H1 (cell line): ENCODE measurements around the gene RIMS3. TPM values are rescaled to one million over a fixed set of nuclear protein-coding genes. Genes with fewer than 3 reads are reported as not detected.

Source experiments
- CTCF ChIA-PET: fragments of 300-600 bp; sonication (Branson Sonifier 250); formaldehyde crosslinking; loops from one replicate; lab custom pipeline; 2021; ENCODE audit not compliant: partially characterized antibody; lab: Charles Lee
- POLR2A ChIA-PET: fragments of 300-600 bp; sonication (Branson Sonifier 250); formaldehyde crosslinking; loops from one replicate; lab custom pipeline; 2021; ENCODE audit warnings: inconsistent platforms; ENCODE audit not compliant: partially characterized antibody; lab: Charles Lee
- DNase-seq, 2 experiments: peaks; one replicate each; pipeline versions ENCODE4 v3.0.0 to v3.0.0-alpha.2; 2010 to 2022; ENCODE audit warnings: low spot score in 2 of 2, low read depth in 1 of 2, mixed read lengths in 1 of 2
- FAIRE-seq: peaks from 2 replicates; lab custom pipeline; 2011; peaks lifted over from hg19 to GRCh38; lab: Jason Lieb, UNC
- H2AFZ ChIP-seq: 2 replicates; pipeline ENCODE4 v1.8.1; 2012; ENCODE audit warnings: low read length, inconsistent platforms
- H2AK5ac ChIP-seq: 2 replicates; pipeline ENCODE4 v1.6.1; 2013; ENCODE audit warnings: low read depth, low read length
- H2BK120ac ChIP-seq: replicated peaks from 2 replicates; pipeline ENCODE3; 2013; ENCODE audit warnings: low read depth, low read length, inconsistent platforms
- H2BK12ac ChIP-seq: 2 replicates; pipeline ENCODE4 v1.6.1; 2013; ENCODE audit warnings: low read depth, low read length
- H2BK15ac ChIP-seq: 2 replicates; pipeline ENCODE4 v1.6.1; 2013; ENCODE audit warnings: low read length
- H2BK20ac ChIP-seq: 2 replicates; pipeline ENCODE4 v1.6.1; 2013; ENCODE audit warnings: low read length
- H2BK5ac ChIP-seq: 2 replicates; pipeline ENCODE4 v1.6.1; 2013; ENCODE audit warnings: low read depth, low read length
- H3K14ac ChIP-seq: 2 replicates; pipeline ENCODE4 v1.6.1; 2013; ENCODE audit warnings: inconsistent platforms; ENCODE audit not compliant: insufficient read length
- H3K18ac ChIP-seq: 2 replicates; pipeline ENCODE4 v1.6.1; 2013; ENCODE audit warnings: low read length; ENCODE audit errors: extremely low read depth
- H3K23ac ChIP-seq: 2 replicates; pipeline ENCODE4 v1.6.1; 2013; ENCODE audit warnings: inconsistent platforms; ENCODE audit not compliant: insufficient read length
- H3K23me2 ChIP-seq: 2 replicates; pipeline ENCODE4 v1.6.1; 2013; ENCODE audit warnings: low read depth, low read length
- H3K27ac ChIP-seq: 2 replicates; pipeline ENCODE4 v1.6.1; 2011; ENCODE audit warnings: low read depth, low read length, inconsistent platforms
- H3K27me3 ChIP-seq, 4 experiments: replicated peaks in 1 of 4; 1 replicate in 1 of 4; 2 replicates in 3 of 4; pipeline versions ENCODE4 v1.6.1 to v1.8.1; 2011 to 2013; ENCODE audit warnings: low read length in 3 of 4, mild to moderate bottlenecking in 3 of 4, inconsistent platforms in 2 of 4, mixed read lengths in 2 of 4, moderate library complexity in 1 of 4; ENCODE audit not compliant: control insufficient read depth in 3 of 4, insufficient read depth in 3 of 4; ENCODE audit errors: extremely low read depth in 1 of 4
- H3K36me3 ChIP-seq, 4 experiments: 2 replicates each; pipeline versions ENCODE4 v1.6.1 to v1.8.1; 2011 to 2013; ENCODE audit warnings: mild to moderate bottlenecking in 4 of 4, low read length in 3 of 4, moderate library complexity in 2 of 4, control low read depth in 1 of 4, inconsistent platforms in 1 of 4; ENCODE audit not compliant: insufficient read depth in 4 of 4, control insufficient read depth in 2 of 4
- H3K4ac ChIP-seq: replicated peaks from 2 replicates; pipeline ENCODE3; 2013; ENCODE audit warnings: low read length, low read depth, mixed read lengths, inconsistent platforms; ENCODE audit not compliant: insufficient read length
- H3K4me1 ChIP-seq, 4 experiments: replicated peaks in 1 of 4; 1 replicate in 1 of 4; 2 replicates in 3 of 4; pipeline versions ENCODE4 v1.6.1 to v1.8.1; 2011 to 2013; ENCODE audit warnings: low read length in 3 of 4, inconsistent platforms in 2 of 4, mixed read lengths in 1 of 4; ENCODE audit not compliant: insufficient read depth in 4 of 4, control insufficient read depth in 3 of 4
- H3K4me2 ChIP-seq, 2 experiments: 2 replicates each; pipeline versions ENCODE4 v1.6.1 to v1.8.1; 2011 to 2013; ENCODE audit warnings: low read depth in 2 of 2, low read length in 2 of 2, control low read depth in 1 of 2, inconsistent platforms in 1 of 2, mild to moderate bottlenecking in 1 of 2; ENCODE audit not compliant: insufficient read depth in 1 of 2
- H3K4me3 ChIP-seq, 4 experiments: fragments of 200-600, 300-600 bp in 1 of 4; sonication (generic), shearing (Covaris generic), sonication (Bioruptor Twin) in 1 of 4; 2 replicates each; pipeline versions ENCODE4 v1.5.1 to v1.8.1; 2011 to 2016; ENCODE audit warnings: low read length in 4 of 4, low read depth in 3 of 4, control low read depth in 2 of 4, inconsistent platforms in 2 of 4, mild to moderate bottlenecking in 2 of 4, mixed read lengths in 1 of 4, moderate library complexity in 1 of 4; ENCODE audit not compliant: insufficient read depth in 2 of 4; ENCODE audit errors: extremely low read depth in 1 of 4
- H3K56ac ChIP-seq: replicated peaks from 2 replicates; pipeline ENCODE3; 2013; ENCODE audit warnings: low read depth, mild to moderate bottlenecking, mixed read lengths, low read length, inconsistent platforms; ENCODE audit not compliant: insufficient read length
- H3K79me1 ChIP-seq: 2 replicates; pipeline ENCODE4 v1.6.1; 2013; ENCODE audit warnings: low read depth, low read length, control low read depth
- H3K79me2 ChIP-seq, 2 experiments: 2 replicates each; pipeline versions ENCODE4 v1.6.1 to v1.8.1; 2012 to 2013; ENCODE audit warnings: low read length in 2 of 2, mild to moderate bottlenecking in 2 of 2, inconsistent platforms in 1 of 2; ENCODE audit not compliant: insufficient read depth in 2 of 2, control insufficient read depth in 1 of 2
- H3K9ac ChIP-seq, 4 experiments: replicated peaks in 1 of 4; 1 replicate in 1 of 4; 2 replicates in 3 of 4; pipeline versions ENCODE4 v1.6.1 to v1.8.1; 2011 to 2013; ENCODE audit warnings: low read depth in 3 of 4, low read length in 3 of 4, control low read depth in 2 of 4, mild to moderate bottlenecking in 2 of 4, moderate library complexity in 2 of 4, inconsistent platforms in 1 of 4; ENCODE audit errors: extremely low read depth in 1 of 4
- H3K9me3 ChIP-seq, 2 experiments: 2 replicates each; pipeline versions ENCODE4 v1.6.1 to v1.8.1; 2012 to 2013; ENCODE audit warnings: mild to moderate bottlenecking in 2 of 2, moderate library complexity in 2 of 2, control low read depth in 1 of 2, inconsistent platforms in 1 of 2, low read depth in 1 of 2, low read length in 1 of 2, mixed read lengths in 1 of 2; ENCODE audit not compliant: insufficient read depth in 2 of 2
- H4K20me1 ChIP-seq, 2 experiments: replicated peaks in 1 of 2; 2 replicates each; pipeline versions ENCODE3 to v1.8.1; 2011 to 2013; ENCODE audit warnings: inconsistent platforms in 2 of 2, low read length in 2 of 2, mild to moderate bottlenecking in 1 of 2; ENCODE audit not compliant: insufficient read depth in 2 of 2, control insufficient read depth in 1 of 2
- H4K5ac ChIP-seq: 2 replicates; pipeline ENCODE4 v1.6.1; 2013; ENCODE audit warnings: low read length, low read depth, mixed read lengths, inconsistent platforms; ENCODE audit not compliant: insufficient read length
- H4K8ac ChIP-seq: 2 replicates; pipeline ENCODE4 v1.8.0; 2013; ENCODE audit warnings: mild to moderate bottlenecking, moderate library complexity, low read length, inconsistent platforms; ENCODE audit not compliant: insufficient read depth; ENCODE audit errors: extremely low read depth
- H4K91ac ChIP-seq: replicated peaks from 2 replicates; pipeline ENCODE3; 2013; ENCODE audit warnings: low read length, mixed read lengths, inconsistent platforms; ENCODE audit not compliant: insufficient read length
- MAFK ChIP-seq: IDR thresholded peaks from 2 replicates; pipeline ENCODE4 v1.6.1; 2012; ENCODE audit warnings: low read depth, mild to moderate bottlenecking, improper control_type of control experiment, low read length
- POU5F1 ChIP-seq: IDR thresholded peaks from 2 replicates; pipeline ENCODE4 v1.6.1; 2011; ENCODE audit warnings: low read depth, mild to moderate bottlenecking, low read length, moderate library complexity
- RXRA ChIP-seq: IDR thresholded peaks from 2 replicates; pipeline ENCODE4 v1.6.1; 2011; ENCODE audit warnings: low read depth, mild to moderate bottlenecking, low read length, moderate library complexity; ENCODE audit not compliant: insufficient read depth
- SUZ12 ChIP-seq: fragments of 200-600 bp; sonication (generic); IDR thresholded peaks from 2 replicates; pipeline ENCODE4 v1.6.1; 2012; ENCODE audit warnings: mild to moderate bottlenecking, inconsistent platforms, low read length, moderate library complexity, mixed read lengths
- WGBS, 2 experiments: shearing (Covaris generic) in 1 of 2; methylation state at CpG; one replicate each; pipeline versions ENCODE4 v1.1.6 to v1.1.7; 2013 to 2015; ENCODE audit warnings: low lambda C conversion rate in 2 of 2, mixed read lengths in 2 of 2, inconsistent platforms in 1 of 2, low coverage in 1 of 2, missing lambda C conversion rate in 1 of 2; ENCODE audit not compliant: insufficient replicate concordance in 2 of 2, insufficient coverage in 1 of 2, insufficient read length in 1 of 2; ENCODE audit errors: extremely low coverage in 1 of 2, missing lambda C conversion rate in 1 of 2; 5-methylcytosine and 5-hydroxymethylcytosine counted together
- polyA plus RNA-seq, 7 experiments: library from polyadenylated mRNA; depleted of rRNA in 3 of 7; stranded (reverse) in 5 of 7; unstranded in 2 of 7; fragments of >200 nt in 5 of 7; fragments of 200-250 nt in 2 of 7; gene quantifications; 1 replicate in 5 of 7; 2 replicates in 1 of 7; 4 replicates in 1 of 7; pipeline versions ENCODE4 v1.2.1 to v1.2.3, GENCODE V29; 2011 to 2013; ENCODE audit warnings: missing spikeins in 2 of 7, mixed read lengths in 2 of 7
- total RNA-seq: library from RNA; stranded (reverse); fragmentation: NEBNext Ultra II Directional; extraction: Animal tissue kit (Norgen Biotek cat#: 25700); gene quantifications from 2 replicates; pipeline ENCODE4 v1.2.1, GENCODE V29; 2021

Gene RIMS3
- total and polyA plus RNA-seq, 2 of the 8 experiments (the other 6 are each of a cell fraction or from before 2014, with no cell fraction given), result 13.3 to 20.6 TPM

GRCh38 chr1:40648928-40649591 lies 16.4 kb downstream of the RIMS3 start:
- Histone ChIP-seq H3K9ac (no peak overlapping the region), H4K5ac (no peak overlapping the region), H3K36me3 (no peaks in the 10 kb centered on the region; a peak in 1 of 8 replicates), H2BK5ac (no peak overlapping the region), H3K4me2 (no peak overlapping the region), H2BK120ac (no peak overlapping the region), H3K14ac (peak overlapping the region; percentile 40), H3K4me1 (peaks cover 7 to 11% (median 9%) of the 10 kb centered on the region in 4 experiments), H3K79me1 (peaks cover 6% of the 10 kb centered on the region), H3K23ac (no peak overlapping the region), H4K8ac (0 out of 2 replicates have a peak overlapping the region, but pooled peaks have one; percentile 25), H2BK15ac (no peak overlapping the region), H3K27me3 (no peaks in the 10 kb centered on the region), H3K27ac (no peak overlapping the region), H3K18ac (no peak overlapping the region), H4K20me1 (peaks cover 0 to 14% of the 10 kb centered on the region in 2 experiments), H2BK12ac (0 out of 2 replicates have a peak overlapping the region, but pooled peaks have one; percentile 1), H3K9me3 (no peaks in the 10 kb centered on the region), H3K4ac (no peak overlapping the region), H2AK5ac (0 out of 2 replicates have a peak overlapping the region, but pooled peaks have one; percentile 1), H3K23me2 (peaks cover under 1% of the 10 kb centered on the region; the same call in 1 of the 2 replicates), H3K4me3 (no peak overlapping the region), H3K79me2 (no peaks in the 10 kb centered on the region), H2BK20ac (peak overlapping the region; percentile 13; the same call in 1 of the 2 replicates), H3K56ac (no peak overlapping the region), H4K91ac (no peak overlapping the region), H2AFZ (no peak overlapping the region)
- TF ChIP-seq POU5F1 (no peak), MAFK (no peak), SUZ12 (no peak), RXRA (no peak)
- ChIA-PET POLR2A (interaction anchor here (0.8 to 1.6 kb wide), 4 partner anchors 14 to 42 kb away, joined by 3 to 5 read pairs (median 3); partner anchors contain the start of gene NFYC), CTCF (interaction anchor here (0.6 to 37.5 kb wide), 6 partner anchors 16 to 797 kb away, joined by 3 to 684 read pairs (median 4); partner anchors contain the start of gene RIMS3)
- WGBS, 2 experiments, result 87% methylated on average over 14 of the region's 15 CpGs; no CpG with 5 or more reads in 1 of the 2 experiments
- DNase-seq (no peak), FAIRE-seq (no peak)
